GM12878 (cell line): ENCODE measurements around the gene WDR86.

Source experiments
- CTCF ChIP-seq, 3 experiments: IDR thresholded peaks in 2 of 3; conservative IDR thresholded peaks in 1 of 3; 2 replicates each; pipeline ENCODE4 v1.5.1; 2011; ENCODE audit warnings: low read depth in 3 of 3, low read length in 3 of 3, mild to moderate bottlenecking in 3 of 3, control low read depth in 2 of 3, moderate library complexity in 2 of 3, inconsistent platforms in 1 of 3, mixed read lengths in 1 of 3; ENCODE audit not compliant: control insufficient read depth in 2 of 3, insufficient read depth in 1 of 3; ENCODE audit errors: extremely low read depth in 1 of 3
- ELK1 ChIP-seq: IDR thresholded peaks from 2 replicates; pipeline ENCODE4 v1.6.1; 2012; ENCODE audit warnings: low read depth, low read length, improper control_type of control experiment
- EZH2 ChIP-seq: IDR thresholded peaks from 2 replicates; pipeline ENCODE4 v1.6.1; 2012; ENCODE audit warnings: low read depth, mild to moderate bottlenecking, control low read depth, inconsistent platforms, low read length, borderline replicate concordance; ENCODE audit not compliant: control insufficient read depth
- KDM1A ChIP-seq: fragments of 200-600 bp; sonication (generic); IDR thresholded peaks from 2 replicates; pipeline ENCODE4 v1.6.1; 2016; ENCODE audit warnings: borderline replicate concordance
- POLR2A ChIP-seq: IDR thresholded peaks from 2 replicates; pipeline ENCODE4 v1.6.1; 2011; ENCODE audit warnings: low read depth, mild to moderate bottlenecking, low read length
- TAF1 ChIP-seq: IDR thresholded peaks from 2 replicates; pipeline ENCODE4 v1.6.1; 2011; ENCODE audit warnings: mild to moderate bottlenecking, low read depth, low read length, borderline replicate concordance
- ZBTB4 ChIP-seq: fragments of 450-650 bp; formaldehyde crosslinking; IDR thresholded peaks from 2 replicates; pipeline ENCODE4 v1.4.0; 2022; ENCODE audit warnings: mild to moderate bottlenecking, moderate library complexity

- no peak for TF ChIP-seq POLR2A
- no peak for TF ChIP-seq CTCF (IDR thresholded peaks at IDR 0.05 in 2 of 3, conservative IDR thresholded peaks at IDR 0.05 in 1 of 3; ENCODE audit: control insufficient read depth in 2 of 3, extremely low read depth in 1 of 3, insufficient read depth in 1 of 3, low read depth in 3 of 3, low read length in 3 of 3)
- no peak for TF ChIP-seq TAF1
- no peak for TF ChIP-seq EZH2
- no peak for TF ChIP-seq ELK1
- no peak for TF ChIP-seq ZBTB4 (CRISPR knock-in tag)
- TF ChIP-seq KDM1A = no peak
Observed at GRCh38 chr7:151406886-151407583, 2.8 kb downstream of the WDR86 start.
